Muscle of leg (tissue), 16 donors: ENCODE data around the gene TNKS1BP1. TPM values are rescaled to one million over a fixed set of nuclear protein-coding genes. Genes with fewer than 3 reads are reported as not detected.

ENCODE experiments used
- DNase-seq: peaks from one replicate; pipeline ENCODE4 v3.0.0; 2013
- H3K27ac ChIP-seq: one replicate; pipeline ENCODE4 v1.5.1; 2013; ENCODE audit warnings: mild to moderate bottlenecking, low read length, control low read depth
- H3K27me3 ChIP-seq: one replicate; pipeline ENCODE4 v1.6.1; 2013; ENCODE audit warnings: low read length; ENCODE audit not compliant: control insufficient read depth, insufficient read depth
- H3K36me3 ChIP-seq: one replicate; pipeline ENCODE4 v1.6.1; 2013; ENCODE audit warnings: low read length; ENCODE audit not compliant: control insufficient read depth, insufficient read depth
- H3K4me1 ChIP-seq: one replicate; pipeline ENCODE4 v1.6.1; 2013; ENCODE audit warnings: low read length; ENCODE audit not compliant: control insufficient read depth, insufficient read depth
- H3K4me3 ChIP-seq: one replicate; pipeline ENCODE4 v1.5.1; 2013; ENCODE audit warnings: low read length, control low read depth
- H3K9me3 ChIP-seq: replicated peaks from 2 replicates; pipeline ENCODE4 v1.6.1; 2013; ENCODE audit warnings: low read depth, low read length; ENCODE audit not compliant: control insufficient read depth
- WGBS: methylation state at CpG from one replicate; pipeline ENCODE4 v1.1.5; 2013; ENCODE audit warnings: missing lambda C conversion rate; ENCODE audit not compliant: insufficient coverage; 5-methylcytosine and 5-hydroxymethylcytosine counted together
- long read RNA-seq, 11 donors: transcript quantifications; one replicate each; lab custom pipeline, GENCODE V29; 2026
- polyA plus RNA-seq, 8 donors: library from polyadenylated mRNA; unstranded; fragments of 120-200 nt; gene quantifications; one replicate each; pipeline versions ENCODE4 v1.2.1 to v1.2.3, GENCODE V29; 2013; ENCODE audit warnings: inconsistent platforms in 1 of 8, low replicate concordance in 1 of 8; ENCODE audit not compliant: insufficient read length in 8 of 8, insufficient read depth in 1 of 8
- total RNA-seq: library from RNA; stranded (reverse); fragments of 120-200 nt; gene quantifications from one replicate; pipeline ENCODE4 v1.2.4, GENCODE V29; 2013

TNKS1BP1 gene
- total RNA-seq (67.2 TPM), polyA plus RNA-seq (100 to 1,000 TPM in 7 of 8 donors, 10 to 100 TPM in 1; 94.6 to 120 (median 111) TPM)
- long read RNA-seq, donor 1, partial matches to known transcripts, result 13 of 18 reads
- long read RNA-seq, donor 1, other reads (novel, unspliced or antisense), result 0 of 18 reads
- long read RNA-seq, donor 2, partial matches to known transcripts, result 0 of 2 reads
- long read RNA-seq, donor 2, other reads (novel, unspliced or antisense), result 0 of 2 reads
- long read RNA-seq, donor 3, transcript TNKS1BP1-205 (2 exons, 957 nt), result major isoform, 7 of 41 reads
- long read RNA-seq, donor 3, partial matches to known transcripts, result 28 of 41 reads
- long read RNA-seq, donor 3, other reads (novel, unspliced or antisense), result 0 of 41 reads
- long read RNA-seq, donor 4, full-length matches to known transcripts, result 12 of 50 reads
- long read RNA-seq, donor 4, partial matches to known transcripts, result 38 of 50 reads
- long read RNA-seq, donor 4, other reads (novel, unspliced or antisense), result 0 of 50 reads
- long read RNA-seq, donor 5, transcript TNKS1BP1-205 (2 exons, 957 nt), result major isoform, 6 of 76 reads
- long read RNA-seq, donor 5, partial matches to known transcripts, result 63 of 76 reads
- long read RNA-seq, donor 5, other reads (novel, unspliced or antisense), result 0 of 76 reads
- long read RNA-seq, donor 6, full-length matches to known transcripts, result 12 of 40 reads
- long read RNA-seq, donor 6, partial matches to known transcripts, result 28 of 40 reads
- long read RNA-seq, donor 6, other reads (novel, unspliced or antisense), result 0 of 40 reads
- long read RNA-seq, donor 7, partial matches to known transcripts, result 45 of 50 reads
- long read RNA-seq, donor 7, other reads (novel, unspliced or antisense), result 0 of 50 reads
- long read RNA-seq, donor 8, partial matches to known transcripts, result 22 of 25 reads
- long read RNA-seq, donor 8, other reads (novel, unspliced or antisense), result 0 of 25 reads
- long read RNA-seq, donor 9, partial matches to known transcripts, result 40 of 46 reads
- long read RNA-seq, donor 9, other reads (novel, unspliced or antisense), result 0 of 46 reads
- long read RNA-seq, donor 10, partial matches to known transcripts, result 43 of 44 reads
- long read RNA-seq, donor 10, other reads (novel, unspliced or antisense), result 0 of 44 reads
- long read RNA-seq, donor 11, partial matches to known transcripts, result 44 of 51 reads
- long read RNA-seq, donor 11, other reads (novel, unspliced or antisense), result 0 of 51 reads

- Histone ChIP-seq H3K36me3 (peaks cover 58% of the 10 kb centered on the region), H3K9me3 (no peaks in the 10 kb centered on the region), H3K27ac (peak within 1 kb of the TSS; percentile 99), H3K4me3 (peak within 1 kb of the TSS; percentile 71), H3K4me1 (peaks cover 51% of the 10 kb centered on the region), H3K27me3 (no peaks in the 10 kb centered on the region)
- DNase-seq, result peak; percentile 99
- under 1% methylated on average over 55 of the region's 61 CpGs for WGBS
Measured at GRCh38 chr11:57324886-57325734, at the start of gene TNKS1BP1. TSS of gene TNKS1BP1 (minus strand) at chr11:57324952. CDS start at chr11:57321885, 3,067 bp downstream.

- H3K36me3 ChIP-seq, result no peaks in the 10 kb centered on the region
- no peaks in the 10 kb centered on the region for H3K4me1 ChIP-seq
- no peak overlapping the region for H3K27ac ChIP-seq
- no peak overlapping the region for H3K4me3 ChIP-seq
- no peak for DNase-seq
- H3K9me3 ChIP-seq, result no peaks in the 10 kb centered on the region
- WGBS, result no CpG with 5 or more reads among the region's 3 CpGs
- H3K27me3 ChIP-seq, result peaks cover 7% of the 10 kb centered on the region
Measured at GRCh38 chr11:57373146-57373545, 48.4 kb upstream of the TNKS1BP1 start.

- Histone ChIP-seq H3K27ac (no peak overlapping the region), H3K9me3 (no peaks in the 10 kb centered on the region), H3K27me3 (peaks cover 3% of the 10 kb centered on the region), H3K4me3 (no peak overlapping the region), H3K36me3 (no peaks in the 10 kb centered on the region), H3K4me1 (no peaks in the 10 kb centered on the region)
- DNase-seq, result no peak
Measured at GRCh38 chr11:57370941-57371340, 46.2 kb upstream of the TNKS1BP1 start.

GRCh38 chr11:57370251-57370650 is 45.5 kb upstream of the TNKS1BP1 start:
- no peaks in the 10 kb centered on the region for H3K4me1 ChIP-seq

GRCh38 chr11:57368845-57369232 is 44.1 kb upstream of the TNKS1BP1 start:
- Histone ChIP-seq H3K4me1 (no peaks in the 10 kb centered on the region), H3K4me3 (no peak overlapping the region)
- WGBS, result 54% methylated on average over 5 of the region's 5 CpGs

More at GRCh38 chr11:57370251-57370650, 45.5 kb upstream of the TNKS1BP1 start:
- no peak overlapping the region for H3K4me3 ChIP-seq
- H3K9me3 ChIP-seq, result no peaks in the 10 kb centered on the region
- WGBS, result 87% methylated on average over 6 of the region's 7 CpGs
- H3K27ac ChIP-seq, result no peak overlapping the region
- no peaks in the 10 kb centered on the region for H3K36me3 ChIP-seq
- no peak for DNase-seq
- peaks cover 3% of the 10 kb centered on the region for H3K27me3 ChIP-seq

GRCh38 chr11:57368106-57368844 is 43.5 kb upstream of the TNKS1BP1 start:
- H3K36me3 ChIP-seq, result no peaks in the 10 kb centered on the region
- no peaks in the 10 kb centered on the region for H3K4me1 ChIP-seq
- H3K4me3 ChIP-seq, result no peak overlapping the region
- no peaks in the 10 kb centered on the region for H3K9me3 ChIP-seq
- peaks cover 3% of the 10 kb centered on the region for H3K27me3 ChIP-seq
- WGBS, result 63% methylated on average over 11 of the region's 19 CpGs
- DNase-seq, result no peak
- no peak overlapping the region for H3K27ac ChIP-seq

More at GRCh38 chr11:57368845-57369232, 44.1 kb upstream of the TNKS1BP1 start:
- Histone ChIP-seq H3K27ac (no peak overlapping the region), H3K36me3 (no peaks in the 10 kb centered on the region), H3K27me3 (peaks cover 3% of the 10 kb centered on the region), H3K9me3 (no peaks in the 10 kb centered on the region)
- DNase-seq, result no peak

GRCh38 chr11:57364851-57365660 is 40.3 kb upstream of the TNKS1BP1 start:
- 78% methylated on average over 5 of the region's 9 CpGs for WGBS
- Histone ChIP-seq H3K27me3 (no peaks in the 10 kb centered on the region), H3K36me3 (no peaks in the 10 kb centered on the region), H3K4me3 (no peak overlapping the region), H3K27ac (no peak overlapping the region), H3K4me1 (peaks cover 10% of the 10 kb centered on the region), H3K9me3 (no peaks in the 10 kb centered on the region)
- DNase-seq, result no peak

- Histone ChIP-seq H3K4me3 (no peak overlapping the region), H3K27me3 (no peaks in the 10 kb centered on the region), H3K36me3 (no peaks in the 10 kb centered on the region), H3K9me3 (no peaks in the 10 kb centered on the region), H3K4me1 (peaks cover 26% of the 10 kb centered on the region), H3K27ac (no peak overlapping the region)
- 21% methylated on average over 2 of the region's 7 CpGs for WGBS
- peak; percentile 48 for DNase-seq
Measured at GRCh38 chr11:57363131-57364080, 38.7 kb upstream of the TNKS1BP1 start.
